K562 (cell line): Measurements from ENCODE around the gene FLII. TPM values are rescaled to one million over a fixed set of nuclear protein-coding genes. Genes with fewer than 3 reads are reported as not detected.

Experiments
- ATAC-seq: fragments of 200-7000 bp; cut with Tn5 transposase; 3 replicates; pipeline ENCODE4 v1.9.1; 2020; ENCODE audit warnings: moderate library complexity
- BruUV-seq: library from RNA; stranded (reverse); fragments of 400-500 nt; replicated peaks from 2 replicates; lab custom pipeline; 2021; lab: Mats Ljungman, UMichigan
- CTCF ChIA-PET: fragments of 300-600 bp; formaldehyde crosslinking; extraction: SDS; loops from one replicate; lab custom pipeline; 2021; ENCODE audit warnings: low intra/inter-chr PET ratio; lab: Yijun Ruan, JAX
- POLR2A ChIA-PET: fragments of 300-600, 350-650 bp; sonication (Branson Sonifier 250); formaldehyde crosslinking; extraction: SDS; loops from one replicate; lab custom pipeline; 2021; ENCODE audit warnings: antibody characterized with exemption, inconsistent platforms; lab: Yijun Ruan, JAX
- DNase-seq, 4 experiments: peaks; one replicate each; pipeline versions ENCODE4 v3.0.0 to v3.0.0-alpha.2; 2011 to 2018; ENCODE audit warnings: low spot score in 3 of 4, mixed read lengths in 3 of 4; ENCODE audit errors: extremely low read depth in 1 of 4
- FAIRE-seq: peaks from 2 replicates; lab custom pipeline; 2011; peaks lifted over from hg19 to GRCh38; lab: Jason Lieb, UNC
- H2AFZ ChIP-seq: 2 replicates; pipeline ENCODE4 v1.6.0; 2011; ENCODE audit warnings: low read depth, low read length, control low read depth, inconsistent platforms
- H3K27ac ChIP-seq: fragments of 200-600 bp; 3 replicates; pipeline ENCODE4 v1.8.0; 2011; ENCODE audit warnings: low read depth, mild to moderate bottlenecking, control low read depth, inconsistent platforms, low read length, moderate library complexity, mixed read lengths; ENCODE audit errors: extremely low read depth
- H3K27me3 ChIP-seq, 2 experiments: fragments of 300-600 bp in 1 of 2; 2 replicates in 1 of 2; 3 replicates in 1 of 2; pipeline versions ENCODE4 v1.6.0 to v1.8.0; 2011; ENCODE audit warnings: inconsistent platforms in 2 of 2, low read length in 2 of 2, mild to moderate bottlenecking in 1 of 2, mixed read lengths in 1 of 2, moderate library complexity in 1 of 2; ENCODE audit not compliant: control insufficient read depth in 2 of 2, insufficient read depth in 2 of 2
- H3K36me3 ChIP-seq: fragments of 300-600 bp; 3 replicates; pipeline ENCODE4 v1.8.0; 2011; ENCODE audit warnings: mild to moderate bottlenecking, low read length, inconsistent platforms; ENCODE audit not compliant: control insufficient read depth, insufficient read depth
- H3K4me1 ChIP-seq, 2 experiments: fragments of 200-600 bp in 1 of 2; replicated peaks in 1 of 2; 2 replicates in 1 of 2; 3 replicates in 1 of 2; pipeline versions ENCODE4 v1.5.1 to v1.8.0; 2011; ENCODE audit warnings: inconsistent platforms in 2 of 2, low read length in 2 of 2, mild to moderate bottlenecking in 1 of 2, mixed read lengths in 1 of 2, moderate library complexity in 1 of 2; ENCODE audit not compliant: control insufficient read depth in 2 of 2, insufficient read depth in 2 of 2
- H3K4me2 ChIP-seq: 2 replicates; pipeline ENCODE4 v1.6.1; 2011; ENCODE audit warnings: low read length, control low read depth, inconsistent platforms, mixed read lengths; ENCODE audit not compliant: insufficient read depth
- H3K4me3 ChIP-seq: fragments of 200-600 bp; sonication (generic), shearing (Covaris generic); 2 replicates; pipeline ENCODE4 v1.5.1; 2016; ENCODE audit warnings: control low read depth, inconsistent platforms
- H3K79me2 ChIP-seq: fragments of 200-600 bp; 3 replicates; pipeline ENCODE4 v1.8.0; 2011; ENCODE audit warnings: low read length, inconsistent platforms; ENCODE audit not compliant: control insufficient read depth, insufficient read depth
- H3K9ac ChIP-seq, 2 experiments: 2 replicates each; pipeline versions ENCODE4 v1.6.0 to v1.6.1; 2011; ENCODE audit warnings: low read depth in 2 of 2, low read length in 2 of 2, control low read depth in 1 of 2, inconsistent platforms in 1 of 2, mild to moderate bottlenecking in 1 of 2, mixed read lengths in 1 of 2; ENCODE audit not compliant: insufficient read depth in 1 of 2
- H3K9me1 ChIP-seq: one replicate; pipeline ENCODE4 v1.6.0; 2011; ENCODE audit warnings: inconsistent platforms, mild to moderate bottlenecking, low read length, moderate library complexity; ENCODE audit not compliant: control insufficient read depth, insufficient read depth
- H3K9me3 ChIP-seq: replicated peaks from 2 replicates; pipeline ENCODE4 v1.5.1; 2011; ENCODE audit warnings: low read depth, low read length, inconsistent platforms; ENCODE audit not compliant: control insufficient read depth, insufficient read depth
- H4K20me1 ChIP-seq: replicated peaks from 2 replicates; pipeline ENCODE4 v1.6.1; 2011; ENCODE audit warnings: low read length, inconsistent platforms, mixed read lengths; ENCODE audit not compliant: control insufficient read depth, insufficient read depth
- BRCA1 ChIP-seq, 2 experiments: fragments of 450-650 bp in 1 of 2; sonication (generic) in 1 of 2; formaldehyde crosslinking in 1 of 2; IDR thresholded peaks; 2 replicates each; pipeline versions ENCODE4 v1.5.0 to v1.6.1; 2017 to 2020; ENCODE audit warnings: mild to moderate bottlenecking in 1 of 2, missing genetic modification reagents in 1 of 2
- ILK ChIP-seq: fragments of 450-650 bp; IDR thresholded peaks from 2 replicates; pipeline ENCODE4 v1.6.1; 2016; ENCODE audit warnings: missing genetic modification characterization, low read depth, mild to moderate bottlenecking, missing compliant biosample characterization, moderate library complexity, borderline replicate concordance
- RFX1 ChIP-seq: fragments of 450-650 bp; IDR thresholded peaks from 2 replicates; pipeline ENCODE4 v1.6.1; 2016; ENCODE audit warnings: mild to moderate bottlenecking, moderate library complexity
- WGBS: fragments of 100-300 bp; shearing (Covaris generic); methylation state at CpG from one replicate; pipeline ENCODE4 v1.1.6; 2016; ENCODE audit warnings: low coverage, mixed read lengths; ENCODE audit not compliant: insufficient coverage; ENCODE audit errors: missing lambda C conversion rate; 5-methylcytosine and 5-hydroxymethylcytosine counted together
- in situ Hi-C: fragments of 300-500 bp; cut with MboI; formaldehyde crosslinking; loops from 4 replicates; pipeline ENCODE4 v1.15.0; 2018; ENCODE audit warnings: inconsistent platforms, mixed read lengths
- intact Hi-C: fragments of 100-400 bp; cut with micrococcal nuclease; formaldehyde crosslinking; loops from 2 replicates; pipeline ENCODE4 v1.14.2; 2022
- polyA plus RNA-seq, 8 experiments: library from polyadenylated mRNA; depleted of rRNA in 4 of 8; stranded (reverse) in 5 of 8; unstranded in 3 of 8; fragments of >200 nt; fragmentation: Nextera tagmentation in 2 of 8; fragmentation: Illumina TruSeq in 1 of 8; extraction: Ambion mirVana in 2 of 8; extraction: Trizol in 1 of 8; gene quantifications; 2 replicates each; pipeline versions ENCODE4 v1.2.1 to v1.2.3, GENCODE V29; 2011 to 2014; ENCODE audit warnings: inconsistent platforms in 1 of 8, missing spikeins in 1 of 8
- total RNA-seq, 7 experiments: library from RNA; depleted of rRNA in 6 of 7; stranded (reverse); fragments of >200 nt in 6 of 7; fragmentation: Illumina TruSeq in 2 of 7; extraction: Trizol in 2 of 7; gene quantifications; 2 replicates each; pipeline versions ENCODE4 v1.2.1 to v1.2.3, GENCODE V29; 2011 to 2021; ENCODE audit warnings: low replicate concordance in 1 of 7
- TF ChIP-seq, protein P1 (sequence below): fragments of 250-450 bp; sonication (Bioruptor Pico); IDR thresholded peaks from 2 replicates; pipeline ENCODE4 v1.8.0; 2022; ENCODE audit warnings: moderate library complexity, mild to moderate bottlenecking, inconsistent platforms
- TF ChIP-seq, protein P2 (sequence below): fragments of 200-400 bp; formaldehyde crosslinking; IDR thresholded peaks from 2 replicates; pipeline ENCODE4 v1.6.1; 2017; ENCODE audit warnings: mild to moderate bottlenecking, low read depth, low read length, moderate library complexity

FLII gene
- total and polyA plus RNA-seq, 9 of the 15 experiments (the other 6 are each of a cell fraction or from before 2014, with no cell fraction given), result 11.7 to 126 (median 82.5) TPM

DNA sequence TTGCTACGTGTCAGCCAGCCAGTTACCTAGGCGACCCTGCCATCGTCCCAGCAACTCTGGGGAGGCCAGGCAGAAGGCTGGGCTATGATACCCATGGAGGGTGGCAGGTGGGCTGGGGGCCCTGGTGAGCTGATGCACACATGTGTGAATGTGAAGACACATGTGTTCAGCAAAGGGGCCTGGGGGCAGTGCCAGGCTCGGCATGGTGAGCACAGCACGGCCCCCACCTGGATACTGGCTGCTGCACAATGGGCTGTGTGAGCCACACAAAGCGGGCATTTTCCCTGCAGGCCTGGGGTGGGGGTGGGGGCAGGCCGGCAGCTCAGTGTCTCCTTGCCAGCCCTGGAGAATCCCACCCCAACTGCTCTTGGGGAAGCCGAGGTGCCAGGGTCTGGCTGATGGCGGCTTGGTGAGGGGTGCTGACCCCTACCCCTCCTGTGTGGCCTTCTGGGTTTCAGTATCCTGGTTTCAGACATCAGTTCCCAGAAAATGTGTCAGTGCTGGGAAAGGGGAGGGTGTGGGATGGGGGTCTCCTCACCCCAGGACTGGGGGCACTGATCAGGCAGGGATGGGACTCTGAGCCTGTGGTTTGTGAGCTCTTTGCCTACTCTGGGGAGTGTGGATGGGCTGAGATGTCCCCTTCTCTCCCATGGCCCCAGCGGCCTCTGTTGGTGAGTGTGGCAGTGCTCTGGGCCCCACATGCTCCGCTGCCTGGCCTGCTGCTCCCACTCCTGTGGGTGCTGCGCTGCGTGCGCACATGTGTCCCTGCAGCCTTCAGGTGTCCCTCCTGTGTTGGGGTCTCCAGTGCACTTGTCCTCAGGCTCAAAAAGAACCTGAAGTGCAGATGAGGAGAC is 28.0 kb downstream of the FLII start:
- no peak overlapping the region for H3K4me3 ChIP-seq
- H3K9ac ChIP-seq, result peak overlapping the region in 1 of 2 experiments; percentile 17; a peak in 1 of 4 replicates
- TF ChIP-seq, protein P1, sequence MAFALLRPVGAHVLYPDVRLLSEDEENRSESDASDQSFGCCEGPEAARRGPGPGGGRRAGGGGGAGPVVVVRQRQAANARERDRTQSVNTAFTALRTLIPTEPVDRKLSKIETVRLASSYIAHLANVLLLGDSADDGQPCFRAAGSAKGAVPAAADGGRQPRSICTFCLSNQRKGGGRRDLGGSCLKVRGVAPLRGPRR, result no peak
- no peak for TF ChIP-seq ILK (tag)
- TF ChIP-seq, protein P2, sequence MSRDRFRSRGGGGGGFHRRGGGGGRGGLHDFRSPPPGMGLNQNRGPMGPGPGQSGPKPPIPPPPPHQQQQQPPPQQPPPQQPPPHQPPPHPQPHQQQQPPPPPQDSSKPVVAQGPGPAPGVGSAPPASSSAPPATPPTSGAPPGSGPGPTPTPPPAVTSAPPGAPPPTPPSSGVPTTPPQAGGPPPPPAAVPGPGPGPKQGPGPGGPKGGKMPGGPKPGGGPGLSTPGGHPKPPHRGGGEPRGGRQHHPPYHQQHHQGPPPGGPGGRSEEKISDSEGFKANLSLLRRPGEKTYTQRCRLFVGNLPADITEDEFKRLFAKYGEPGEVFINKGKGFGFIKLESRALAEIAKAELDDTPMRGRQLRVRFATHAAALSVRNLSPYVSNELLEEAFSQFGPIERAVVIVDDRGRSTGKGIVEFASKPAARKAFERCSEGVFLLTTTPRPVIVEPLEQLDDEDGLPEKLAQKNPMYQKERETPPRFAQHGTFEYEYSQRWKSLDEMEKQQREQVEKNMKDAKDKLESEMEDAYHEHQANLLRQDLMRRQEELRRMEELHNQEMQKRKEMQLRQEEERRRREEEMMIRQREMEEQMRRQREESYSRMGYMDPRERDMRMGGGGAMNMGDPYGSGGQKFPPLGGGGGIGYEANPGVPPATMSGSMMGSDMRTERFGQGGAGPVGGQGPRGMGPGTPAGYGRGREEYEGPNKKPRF, result no peak
- TF ChIP-seq RFX1, result peak; percentile 25; the same call in 1 of the 2 replicates
- TF ChIP-seq BRCA1 (IDR thresholded peaks at IDR 0.05), result no peak
- TF ChIP-seq BRCA1 (CRISPR knock-in tag; IDR thresholded peaks at IDR 0.05), result no peak
- in situ Hi-C loops (no loop called here), intact Hi-C loops (no loop called here)
- H3K79me2 ChIP-seq, result peaks cover 8% of the 10 kb centered on the region; the same call in 2 of the 3 replicates
- no peaks in the 10 kb centered on the region for H4K20me1 ChIP-seq
- H3K27ac ChIP-seq, result no peak overlapping the region
- no TSS peak for BruUV-seq
- no peaks in the 10 kb centered on the region for H3K9me3 ChIP-seq
- DNase-seq, result no peak
- POLR2A ChIA-PET, result interaction anchor here (1.1 kb wide), 1 partner anchor 28 kb away, joined by 4 read pairs; the partner anchor contains the start of gene FLII
- H3K27me3 ChIP-seq, result no peaks in the 10 kb centered on the region
- H3K9me1 ChIP-seq, result no peaks in the 10 kb centered on the region
- CTCF ChIA-PET, result interaction anchor here (0.6 to 1.2 kb wide), 2 partner anchors 42 to 91 kb away, joined by 3 to 4 read pairs; no protein-coding TSS in a partner anchor
- no peak for ATAC-seq
- H2AFZ ChIP-seq, result no peak overlapping the region
- WGBS, result 54% methylated on average over 5 of the region's 14 CpGs
- H3K4me1 ChIP-seq, result peaks cover 0 to 35% of the 10 kb centered on the region in 2 experiments; a peak in 3 of 5 replicates
- no peak overlapping the region for H3K4me2 ChIP-seq
- no peak for FAIRE-seq
- H3K36me3 ChIP-seq, result no peaks in the 10 kb centered on the region
